Activated naive CD4-positive, alpha-beta T cell treated with Interleukin-2 at 50 U/mL for 16 hours (primary cell): Measurements from ENCODE around the gene ATXN1.

Experiments used
- DNase-seq: peaks from one replicate; pipeline ENCODE4 v3.0.0-alpha.2; 2020

ATXN1 gene

DNA sequence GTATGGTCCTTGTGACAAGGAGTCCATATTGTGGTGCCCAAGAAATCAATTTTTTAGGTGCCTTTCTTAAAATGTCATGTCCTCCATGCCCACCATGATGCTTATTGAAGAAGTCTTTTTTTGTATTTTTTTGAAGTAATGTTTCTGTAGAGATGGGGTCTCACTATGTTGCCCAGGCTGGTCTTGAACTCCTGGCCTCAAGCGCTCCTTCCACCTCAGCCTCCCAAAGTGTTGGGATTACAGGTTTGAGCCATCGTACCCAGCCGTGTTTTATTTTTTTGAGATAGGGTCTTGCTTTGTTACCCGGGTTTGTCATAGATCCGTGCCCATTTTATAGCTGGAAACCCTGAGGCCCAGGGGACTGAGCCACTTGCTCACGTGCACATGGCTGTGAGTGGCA, 238.3 kb downstream of the ATXN1 start:
- no peak for DNase-seq

DNA sequence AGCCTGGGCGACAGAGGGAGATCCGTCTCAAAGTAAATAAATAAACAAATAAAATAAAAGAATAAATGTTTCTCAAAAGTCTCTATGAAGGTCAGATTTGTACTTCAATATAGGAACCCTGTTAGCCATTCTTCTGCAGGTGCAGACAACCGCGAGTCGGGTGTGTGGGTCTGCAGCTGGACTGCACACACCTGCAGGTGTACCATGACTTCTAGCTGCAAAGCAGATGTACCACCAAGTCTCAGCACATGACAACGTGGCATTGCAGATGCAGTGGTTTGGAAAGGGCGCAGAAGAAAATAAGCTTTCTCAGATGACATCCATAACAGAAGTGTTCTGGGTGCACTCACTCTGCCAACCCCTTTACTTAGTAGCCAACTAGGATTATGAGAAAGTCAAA, 239.7 kb downstream of the ATXN1 start:
- DNase-seq = no peak

DNA sequence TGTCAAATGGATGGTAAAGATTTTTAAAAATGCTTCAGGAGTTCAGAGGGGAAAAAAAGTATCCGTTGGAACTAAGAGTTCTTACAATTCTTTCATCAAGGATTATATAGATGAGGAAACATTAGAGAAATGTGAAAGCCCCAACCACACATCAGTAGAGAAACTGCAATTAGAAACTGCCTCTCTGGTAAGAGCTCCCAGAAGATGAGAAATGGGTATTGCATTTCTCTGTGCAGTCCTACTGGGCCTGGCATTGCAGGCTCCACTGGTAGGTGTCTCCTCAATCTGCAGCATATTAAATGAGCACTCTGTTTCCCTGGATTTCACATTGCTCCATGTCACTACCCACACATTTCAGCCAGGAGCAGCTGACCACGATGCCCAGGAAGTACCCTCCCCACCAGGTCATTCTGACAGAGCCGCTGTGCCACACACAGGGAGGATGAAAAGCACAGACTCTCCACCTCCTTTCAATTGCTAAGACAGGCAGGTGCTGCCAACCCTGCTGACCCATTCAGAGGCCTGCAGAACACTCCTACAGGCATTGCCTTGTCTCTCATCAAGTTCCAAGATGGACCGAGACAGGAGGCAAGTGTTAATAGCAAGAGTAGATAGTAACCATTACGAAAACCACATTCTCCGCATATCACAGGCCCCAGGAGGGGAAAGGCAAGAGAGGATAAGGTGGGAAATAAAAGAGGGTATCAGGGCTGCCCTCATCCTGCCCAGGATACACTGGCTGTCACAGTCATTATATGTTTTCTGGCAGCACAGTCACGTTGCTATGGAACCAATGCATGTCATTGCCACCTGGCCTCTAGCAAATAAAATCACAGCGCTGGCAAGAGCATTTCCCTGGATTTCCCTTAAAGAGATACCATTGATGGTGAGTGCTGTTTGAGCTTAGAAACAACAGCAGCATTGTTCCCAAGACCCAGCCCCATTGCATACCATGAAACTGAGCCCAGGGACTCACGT, 241.7 kb downstream of the ATXN1 start:
- DNase-seq = no peak

DNA sequence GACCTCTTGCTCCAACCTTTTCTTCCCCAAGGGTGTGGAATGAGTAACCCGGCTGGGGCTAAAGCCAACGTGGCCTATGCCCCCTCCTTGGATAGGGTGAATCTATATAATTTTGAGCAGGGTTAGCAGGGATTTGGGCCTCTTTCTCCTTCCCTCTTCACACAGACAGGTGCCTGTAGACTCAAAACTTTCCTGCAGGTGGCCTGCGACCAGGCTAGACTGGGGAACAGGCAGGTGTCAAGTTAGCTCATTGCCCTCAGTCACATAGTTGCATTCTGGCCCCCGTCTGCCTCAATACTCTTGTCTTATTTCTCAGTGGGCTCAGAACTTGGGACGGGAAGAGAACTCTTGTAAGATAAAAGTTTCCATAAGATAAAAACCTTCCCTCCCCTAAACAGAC, 243.0 kb downstream of the ATXN1 start:
- DNase-seq = no peak

DNA sequence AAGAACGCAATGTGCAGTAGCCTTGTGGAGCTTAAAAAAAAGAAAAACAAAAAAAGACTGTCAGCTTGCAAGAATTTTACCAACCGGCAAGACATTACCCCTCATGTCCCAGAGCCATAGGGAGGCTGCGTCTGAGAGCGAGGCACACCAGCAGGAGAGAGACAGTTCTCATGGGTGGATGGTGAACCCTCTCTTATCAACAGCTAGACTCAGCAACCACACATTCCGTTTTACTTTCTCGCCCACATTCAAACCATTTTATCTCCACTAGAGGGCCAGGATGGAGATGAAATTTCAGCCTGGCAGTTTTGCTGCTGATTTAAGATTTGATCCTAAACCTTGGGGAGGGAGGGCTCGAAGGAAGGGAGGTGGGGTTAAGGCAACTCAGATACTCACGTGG, 247.0 kb downstream of the ATXN1 start:
- peak; percentile 18 for DNase-seq

DNA sequence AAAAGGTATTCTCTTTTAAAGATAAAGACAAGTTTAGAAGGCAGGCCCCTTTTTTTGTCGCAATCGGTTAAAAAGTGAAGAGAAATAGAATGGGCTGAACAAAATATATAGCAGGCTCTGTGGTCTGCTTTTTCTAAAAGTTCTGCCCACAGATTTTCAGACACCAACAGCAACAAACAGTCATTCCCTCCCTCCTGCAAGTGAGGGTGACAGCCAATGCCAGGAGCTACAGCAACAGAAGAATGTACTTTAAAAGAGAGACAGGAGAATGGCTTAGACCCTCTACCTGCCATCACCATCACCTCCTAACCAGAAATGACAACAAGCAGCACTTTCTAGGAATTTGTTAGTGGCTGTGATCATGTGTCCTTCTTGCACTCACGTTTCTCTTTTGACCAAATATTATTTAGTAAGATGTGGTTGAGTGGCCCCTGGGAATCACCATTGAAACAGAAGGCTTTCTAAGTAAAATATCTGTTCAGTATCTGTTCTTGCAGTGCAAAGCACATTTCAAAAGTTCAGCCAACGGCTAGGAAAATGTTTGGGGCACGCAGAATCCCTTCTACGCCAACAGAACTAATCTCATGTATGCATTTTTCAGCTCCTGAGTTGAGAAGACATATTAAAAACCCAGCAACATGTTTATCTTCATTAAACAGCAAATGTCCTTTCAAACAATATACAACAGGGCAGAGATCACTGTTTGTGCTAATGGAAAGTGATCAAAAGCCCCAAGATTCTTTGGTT, 248.5 kb downstream of the ATXN1 start:
- DNase-seq = no peak

DNA sequence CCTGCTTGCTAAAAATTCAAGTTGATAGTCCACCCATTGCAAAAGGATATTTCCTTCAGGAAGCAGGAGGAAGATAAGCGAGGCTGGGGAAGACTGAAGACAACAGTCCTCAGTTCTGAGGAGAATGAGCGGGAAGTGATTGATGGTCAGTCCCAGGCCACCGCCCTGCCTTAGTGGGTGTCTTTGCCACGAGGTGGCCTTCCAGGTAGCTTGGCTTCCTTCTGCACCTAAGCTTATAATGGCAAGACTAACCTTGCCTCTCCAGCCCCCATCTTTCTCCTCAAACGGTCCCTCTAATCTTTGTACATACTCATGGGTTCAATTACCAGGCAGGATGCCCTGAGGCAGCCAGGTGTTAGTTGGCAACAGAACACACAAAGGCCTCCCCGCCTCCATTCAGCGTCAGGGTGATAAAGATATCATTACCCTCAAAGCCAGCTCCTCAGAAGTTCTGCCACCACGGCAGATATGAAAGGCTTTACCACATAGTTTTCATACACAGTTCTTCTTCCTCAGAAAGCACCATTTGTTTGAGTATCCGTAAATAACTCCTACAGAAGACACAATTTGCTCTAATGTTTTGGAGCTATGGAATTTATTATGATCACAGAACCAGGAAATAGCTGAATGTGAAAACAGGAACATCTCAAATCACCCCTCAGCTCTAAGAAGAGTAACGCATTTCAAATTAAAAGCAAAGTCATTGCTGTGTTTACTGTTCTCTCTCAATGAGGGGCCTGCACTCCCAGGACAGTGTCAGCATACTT, 249.4 kb downstream of the ATXN1 start:
- peak; percentile 45 for DNase-seq

GRCh38 chr6:16511040-16511660, 250.1 kb downstream of the ATXN1 start:
- DNase-seq = peak; percentile 21

DNA sequence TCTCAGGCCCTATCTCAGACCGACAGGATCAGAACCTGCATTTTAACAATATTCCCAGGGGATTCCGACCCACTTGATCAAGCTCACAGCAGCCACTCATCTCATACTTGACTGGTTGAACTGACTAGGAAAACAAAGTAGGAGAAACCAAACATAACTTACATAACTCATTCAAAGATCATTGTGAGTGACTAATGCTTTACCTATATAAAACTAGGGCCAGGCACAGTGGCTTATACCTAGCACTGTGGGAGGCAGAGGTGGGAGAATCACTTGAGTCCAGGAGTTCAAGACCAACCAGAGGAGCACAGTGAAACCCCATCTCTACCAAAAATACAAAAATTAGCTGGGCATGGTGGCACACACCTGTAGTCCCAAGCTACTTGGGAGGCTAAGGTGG, 251.0 kb downstream of the ATXN1 start:
- DNase-seq = no peak

DNA sequence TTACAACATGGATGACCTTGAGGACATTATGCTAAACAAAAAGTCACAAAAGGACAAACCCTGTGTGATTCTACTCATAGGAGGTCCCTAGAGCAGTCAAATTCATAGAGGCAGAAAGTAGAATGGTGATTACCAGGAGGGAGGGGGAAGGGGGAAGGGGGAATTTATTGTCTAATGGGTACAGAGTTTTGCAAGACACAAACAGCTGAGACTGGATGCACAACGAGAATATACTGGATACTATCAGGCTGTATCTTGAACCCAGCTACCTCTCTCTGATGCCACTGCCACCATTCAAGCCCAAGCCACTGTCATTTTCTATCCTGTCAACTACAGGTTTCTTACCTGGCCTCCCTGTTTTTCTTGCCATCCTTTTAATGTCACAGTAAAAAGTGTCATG, 252.3 kb downstream of the ATXN1 start:
- no peak for DNase-seq

GRCh38 chr6:16505711-16506357, 255.4 kb downstream of the ATXN1 start:
- DNase-seq = no peak

GRCh38 chr6:16504609-16505008, 256.7 kb downstream of the ATXN1 start:
- no peak for DNase-seq

GRCh38 chr6:16503970-16504415, 257.3 kb downstream of the ATXN1 start:
- no peak for DNase-seq

- DNase-seq = no peak
Observed at GRCh38 chr6:16503241-16503775, 258.0 kb downstream of the ATXN1 start.

- DNase-seq = no peak
Observed at GRCh38 chr6:16498957-16499356, 262.3 kb downstream of the ATXN1 start.

DNA sequence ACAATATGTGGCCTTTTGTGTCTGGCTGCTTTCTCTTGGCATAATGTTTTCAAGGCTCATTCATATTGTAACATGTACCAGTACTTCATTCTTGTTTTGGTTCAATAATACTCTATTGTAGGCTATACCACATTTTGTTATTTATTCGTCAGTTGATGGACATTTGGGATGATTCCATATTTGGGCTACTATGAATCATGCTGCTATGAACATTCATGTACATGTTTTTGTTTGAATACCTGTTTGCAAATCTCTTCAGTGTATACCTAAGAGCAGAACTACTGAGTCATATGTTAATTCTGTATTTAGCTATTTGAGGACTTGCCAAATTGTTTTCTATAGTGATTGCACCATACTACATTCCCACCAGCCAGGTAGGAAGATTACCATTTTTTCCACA, 263.0 kb downstream of the ATXN1 start:
- DNase-seq = no peak

GRCh38 chr6:16496991-16497801, 264.1 kb downstream of the ATXN1 start:
- no peak for DNase-seq

GRCh38 chr6:16496210-16496609, 265.1 kb downstream of the ATXN1 start:
- no peak for DNase-seq

DNA sequence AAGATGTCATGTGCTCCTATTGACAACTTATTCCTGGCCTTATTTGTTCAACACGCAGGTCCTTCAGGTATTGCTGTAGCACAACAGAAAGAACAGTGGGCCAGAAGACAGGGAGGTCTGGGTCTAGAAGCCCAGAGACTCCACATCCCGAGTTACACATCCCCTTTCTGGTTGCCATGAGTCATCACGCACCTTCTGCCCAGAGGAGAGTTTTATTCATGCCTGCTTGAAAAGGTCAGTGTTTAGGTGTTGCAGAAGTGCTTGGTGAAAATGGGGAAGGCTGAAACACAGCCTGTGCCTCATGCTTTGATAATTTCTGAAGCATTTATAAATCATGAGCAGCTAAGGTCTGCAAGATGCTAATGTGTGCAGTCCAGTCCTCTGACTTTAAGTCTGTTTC, 266.5 kb downstream of the ATXN1 start:
- no peak for DNase-seq

DNA sequence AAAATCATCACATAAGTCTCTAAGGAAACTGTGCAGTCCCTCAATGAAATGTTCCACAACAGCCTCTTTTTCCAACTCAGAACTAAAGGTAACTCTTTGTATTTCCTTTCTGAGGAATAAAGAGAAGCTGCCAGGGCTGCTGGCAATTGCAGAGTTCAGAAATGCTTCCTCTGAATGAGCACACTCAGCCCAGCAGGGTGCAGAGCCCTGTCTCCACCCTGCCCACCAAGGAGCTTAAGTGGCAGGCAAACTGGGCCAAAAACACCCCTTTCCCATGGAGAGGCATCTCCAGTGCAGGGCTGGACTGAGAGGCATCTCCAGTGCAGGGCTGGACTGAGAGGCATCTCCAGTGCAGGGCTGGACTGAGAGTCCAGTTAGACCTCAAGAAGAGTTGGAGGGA, 267.5 kb downstream of the ATXN1 start:
- no peak for DNase-seq

DNA sequence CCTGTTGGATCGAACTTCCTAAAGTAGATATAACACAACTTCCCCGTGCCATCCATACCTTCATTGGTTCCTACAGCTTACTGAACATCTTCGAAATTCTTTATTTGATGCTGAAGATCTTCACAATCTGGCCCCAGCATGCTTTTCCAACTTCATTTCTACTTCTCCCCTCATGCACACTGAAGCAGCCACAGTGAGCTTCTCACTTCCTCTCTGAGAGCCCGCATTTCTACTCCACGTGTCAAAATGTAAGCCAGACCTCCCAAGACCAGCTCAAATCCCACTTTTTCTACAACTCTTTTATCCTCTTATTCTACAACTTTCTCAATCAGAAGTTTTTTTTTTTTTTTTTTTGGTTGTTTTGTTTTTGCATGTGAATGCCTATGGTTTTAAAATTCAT, 268.1 kb downstream of the ATXN1 start:
- no peak for DNase-seq
